ENCODE measurements around the gene ZNF584.
"Not testable (repeated sequence)": the region's sequence is repeated elsewhere in the genome, so short reads cannot be mapped to it uniquely, and the experiment has no call there.

The ZNF584 gene

GRCh38 chr19:58386576-58387337, 21.7 kb upstream of the ZNF584 start, which contains the start of gene RPS5:
RPS5 (plus strand) TSS chr19:58387269; CDS start chr19:58388138, 869 bp downstream.
- peak; percentile 58 for FAIRE-seq

- no peak for FAIRE-seq
Measured at GRCh38 chr19:58387338-58388174, 20.9 kb upstream of the ZNF584 start.

GRCh38 chr19:58388175-58388526, 20.3 kb upstream of the ZNF584 start:
- FAIRE-seq = no peak

- no peak for FAIRE-seq
Measured at GRCh38 chr19:58392945-58393724, 15.3 kb upstream of the ZNF584 start.

- FAIRE-seq = no peak
Measured at GRCh38 chr19:58393725-58394033, 14.8 kb upstream of the ZNF584 start.

GRCh38 chr19:58394821-58395219, 13.6 kb upstream of the ZNF584 start:
- no peak for FAIRE-seq

- FAIRE-seq = no peak
Measured at GRCh38 chr19:58395220-58395978, 13.1 kb upstream of the ZNF584 start, which contains the start of gene RNF225. RNF225 (plus strand) TSS chr19:58395656; CDS start chr19:58396090, 434 bp downstream.

- FAIRE-seq = no peak
Measured at GRCh38 chr19:58395979-58396627, 12.3 kb upstream of the ZNF584 start.

- no peak for FAIRE-seq
Measured at GRCh38 chr19:58396691-58397532, 11.5 kb upstream of the ZNF584 start.

GRCh38 chr19:58397533-58398037, 10.9 kb upstream of the ZNF584 start:
- no peak for FAIRE-seq

GRCh38 chr19:58398087-58398486, 10.4 kb upstream of the ZNF584 start:
- FAIRE-seq = no peak

- no peak for FAIRE-seq
Measured at GRCh38 chr19:58398545-58398944, 9.9 kb upstream of the ZNF584 start.

- FAIRE-seq = no peak
Measured at GRCh38 chr19:58399903-58400302, 8.5 kb upstream of the ZNF584 start.

- FAIRE-seq = no peak
Measured at GRCh38 chr19:58400316-58400915, 8.0 kb upstream of the ZNF584 start.

GRCh38 chr19:58400916-58401839, 7.3 kb upstream of the ZNF584 start:
- peak; percentile 61 for FAIRE-seq

- no peak for FAIRE-seq
Measured at GRCh38 chr19:58401840-58402421, 6.5 kb upstream of the ZNF584 start.

GRCh38 chr19:58403920-58404478, 4.5 kb upstream of the ZNF584 start:
- FAIRE-seq = not testable (repeated sequence)
